Measurements from ENCODE around the gene CLDN19.

Gene CLDN19, protein sequence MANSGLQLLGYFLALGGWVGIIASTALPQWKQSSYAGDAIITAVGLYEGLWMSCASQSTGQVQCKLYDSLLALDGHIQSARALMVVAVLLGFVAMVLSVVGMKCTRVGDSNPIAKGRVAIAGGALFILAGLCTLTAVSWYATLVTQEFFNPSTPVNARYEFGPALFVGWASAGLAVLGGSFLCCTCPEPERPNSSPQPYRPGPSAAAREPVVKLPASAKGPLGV

GRCh38 chr1:42739753-42740700, at the start of gene CLDN19:
Gene CLDN19, minus strand, starts transcription at chr1:42740236. Its CDS starts 173 bp downstream, at chr1:42740063.
- in situ Hi-C loops (cut with MboI; ENCODE audit: low sequenced_read_pairs, unreplicated experiment), result loop anchor here (10.0 to 25.0 kb wide), 2 partner anchors 155 to 403 kb away; partner anchors contain the start of gene FOXJ3
- DNase-seq (ENCODE audit: low spot score), result no peak
- TF ChIP-seq, protein P1, sequence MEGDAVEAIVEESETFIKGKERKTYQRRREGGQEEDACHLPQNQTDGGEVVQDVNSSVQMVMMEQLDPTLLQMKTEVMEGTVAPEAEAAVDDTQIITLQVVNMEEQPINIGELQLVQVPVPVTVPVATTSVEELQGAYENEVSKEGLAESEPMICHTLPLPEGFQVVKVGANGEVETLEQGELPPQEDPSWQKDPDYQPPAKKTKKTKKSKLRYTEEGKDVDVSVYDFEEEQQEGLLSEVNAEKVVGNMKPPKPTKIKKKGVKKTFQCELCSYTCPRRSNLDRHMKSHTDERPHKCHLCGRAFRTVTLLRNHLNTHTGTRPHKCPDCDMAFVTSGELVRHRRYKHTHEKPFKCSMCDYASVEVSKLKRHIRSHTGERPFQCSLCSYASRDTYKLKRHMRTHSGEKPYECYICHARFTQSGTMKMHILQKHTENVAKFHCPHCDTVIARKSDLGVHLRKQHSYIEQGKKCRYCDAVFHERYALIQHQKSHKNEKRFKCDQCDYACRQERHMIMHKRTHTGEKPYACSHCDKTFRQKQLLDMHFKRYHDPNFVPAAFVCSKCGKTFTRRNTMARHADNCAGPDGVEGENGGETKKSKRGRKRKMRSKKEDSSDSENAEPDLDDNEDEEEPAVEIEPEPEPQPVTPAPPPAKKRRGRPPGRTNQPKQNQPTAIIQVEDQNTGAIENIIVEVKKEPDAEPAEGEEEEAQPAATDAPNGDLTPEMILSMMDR (IDR thresholded peaks at IDR 0.05; ENCODE audit: borderline replicate concordance, control extremely low read depth, extremely low read depth, insufficient read depth, missing control alignments), result no peak

DNA sequence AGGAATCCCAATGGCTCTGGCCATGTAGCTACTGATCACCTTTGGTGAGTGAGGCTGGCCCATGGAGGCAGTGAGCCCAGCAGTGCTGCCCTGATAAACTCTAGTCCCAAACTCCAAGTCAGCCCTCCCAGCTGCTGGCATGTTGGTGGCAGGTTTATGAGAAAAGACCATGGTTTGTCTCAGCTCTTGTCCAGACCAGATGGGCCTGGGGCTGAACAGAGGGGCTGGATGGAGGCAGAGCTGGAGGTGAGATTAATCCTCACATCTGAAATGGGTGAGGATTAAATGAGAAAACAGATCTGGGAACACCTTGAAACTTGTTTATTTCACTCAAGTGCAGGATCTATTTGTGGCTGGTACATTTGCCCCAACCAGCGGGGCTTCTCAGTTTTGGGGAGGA, 48.0 kb upstream of the CLDN19 start:
- TF ChIP-seq, protein P1 (IDR thresholded peaks at IDR 0.05; ENCODE audit: borderline replicate concordance, control extremely low read depth, extremely low read depth, insufficient read depth, missing control alignments), result no peak
- DNase-seq (ENCODE audit: low spot score), result no peak
- in situ Hi-C loops (cut with MboI; ENCODE audit: low sequenced_read_pairs, unreplicated experiment), result loop anchor here (10.0 kb wide), 2 partner anchors 127 to 287 kb away; no protein-coding TSS in a partner anchor

- TF ChIP-seq, protein P1 (IDR thresholded peaks at IDR 0.05; ENCODE audit: borderline replicate concordance, control extremely low read depth, extremely low read depth, insufficient read depth, missing control alignments), result no peak
- in situ Hi-C loops (cut with MboI; ENCODE audit: low sequenced_read_pairs, unreplicated experiment), result loop anchor here (10.0 kb wide), 2 partner anchors 129 to 289 kb away; no protein-coding TSS in a partner anchor
- DNase-seq (ENCODE audit: low spot score), result no peak
Measured at GRCh38 chr1:42786097-42786496, 46.1 kb upstream of the CLDN19 start.

DNA sequence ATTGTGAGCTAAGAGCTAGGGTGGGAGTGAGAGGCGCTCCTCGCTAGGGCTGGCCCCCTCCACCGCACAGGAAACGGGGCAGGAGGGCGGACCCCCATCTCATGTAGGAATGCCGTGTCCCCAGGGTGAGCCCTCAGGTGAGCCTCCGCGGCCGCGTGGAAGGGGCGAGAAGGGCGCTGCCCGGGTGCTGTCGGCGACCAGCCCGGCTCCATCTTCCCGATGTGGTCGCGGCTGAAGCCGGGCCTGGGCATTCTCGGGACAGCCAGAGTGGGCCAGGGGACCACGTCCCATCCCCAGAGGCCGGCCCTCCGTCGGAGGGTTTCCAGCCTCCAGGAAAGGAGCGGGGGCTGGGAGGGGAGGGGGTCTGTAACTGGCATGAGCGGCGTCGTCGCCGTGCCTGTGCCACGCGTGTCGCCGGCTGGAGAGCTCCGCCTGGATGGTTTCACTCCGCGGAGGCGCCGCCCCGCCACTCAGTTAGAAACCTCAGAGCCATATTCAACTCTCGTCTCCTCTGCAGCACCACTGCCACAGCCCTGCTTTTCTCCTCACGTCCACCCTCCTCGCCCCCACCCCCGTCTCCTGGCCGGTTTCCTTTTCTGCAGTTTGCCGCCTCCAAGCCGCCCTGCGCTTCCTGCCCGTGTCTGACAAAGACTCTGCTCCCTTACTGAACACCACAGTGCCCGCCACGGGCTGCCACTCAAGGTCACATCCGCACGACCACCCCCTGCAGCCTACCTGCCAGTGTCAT, 45.1 kb upstream of the CLDN19 start, which contains the start of gene TMEM269:
TMEM269 (plus strand) TSS at position 46 of the 748 bp plus-strand sequence. CDS start 4,903 bp downstream, outside the sequence.
- in situ Hi-C loops (cut with MboI; ENCODE audit: low sequenced_read_pairs, unreplicated experiment), result loop anchor here (10.0 kb wide), 2 partner anchors 130 to 290 kb away; no protein-coding TSS in a partner anchor
- DNase-seq (ENCODE audit: low spot score), result peak; percentile 72
- TF ChIP-seq, protein P1 (IDR thresholded peaks at IDR 0.05; ENCODE audit: borderline replicate concordance, control extremely low read depth, extremely low read depth, insufficient read depth, missing control alignments), result no peak

- TF ChIP-seq, protein P1 (IDR thresholded peaks at IDR 0.05; ENCODE audit: borderline replicate concordance, control extremely low read depth, extremely low read depth, insufficient read depth, missing control alignments), result no peak
- DNase-seq (ENCODE audit: low spot score), result no peak
- in situ Hi-C loops (cut with MboI; ENCODE audit: low sequenced_read_pairs, unreplicated experiment), result loop anchor here (10.0 kb wide), 2 partner anchors 130 to 290 kb away; no protein-coding TSS in a partner anchor
Measured at GRCh38 chr1:42784547-42784945, 44.5 kb upstream of the CLDN19 start.

All from GM13976 (cell line).